ENCODE data around the gene SOX10.
A peak's percentile ranks its signal among the peaks of the same experiment; 100 is the strongest.
"Not testable (repeated sequence)": the region's sequence is repeated elsewhere in the genome, so short reads cannot be mapped to it uniquely, and the experiment has no call there.

The SOX10 gene

DNA sequence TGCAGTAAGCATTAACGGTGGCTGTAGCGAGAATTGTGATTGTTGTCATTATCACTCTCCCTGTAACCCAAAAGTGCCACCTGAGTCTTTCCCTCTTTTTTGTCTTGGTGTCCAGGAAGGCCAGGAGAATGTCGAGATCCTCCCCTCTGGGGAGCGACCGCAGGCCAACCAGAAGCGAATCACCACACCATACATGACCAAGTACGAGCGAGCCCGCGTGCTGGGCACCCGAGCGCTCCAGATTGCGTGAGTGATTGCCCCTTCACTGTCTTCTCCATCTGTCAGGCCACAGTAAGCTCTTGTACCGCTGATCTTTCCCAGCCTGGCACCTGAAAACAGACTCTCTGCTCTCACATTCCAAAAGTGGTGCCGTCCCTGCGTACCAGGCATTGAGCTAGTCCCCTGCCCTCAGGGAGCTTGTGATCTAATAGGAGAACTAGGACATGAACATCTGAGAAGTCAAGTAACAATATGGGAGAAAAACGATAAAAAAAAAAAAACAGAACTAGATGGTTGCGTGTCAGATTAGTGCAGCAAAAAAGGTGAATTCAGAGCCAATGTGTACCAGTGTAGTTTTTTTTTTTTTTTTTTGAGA is 25.0 kb downstream of the SOX10 start:
- DNase-seq: no peak

DNA sequence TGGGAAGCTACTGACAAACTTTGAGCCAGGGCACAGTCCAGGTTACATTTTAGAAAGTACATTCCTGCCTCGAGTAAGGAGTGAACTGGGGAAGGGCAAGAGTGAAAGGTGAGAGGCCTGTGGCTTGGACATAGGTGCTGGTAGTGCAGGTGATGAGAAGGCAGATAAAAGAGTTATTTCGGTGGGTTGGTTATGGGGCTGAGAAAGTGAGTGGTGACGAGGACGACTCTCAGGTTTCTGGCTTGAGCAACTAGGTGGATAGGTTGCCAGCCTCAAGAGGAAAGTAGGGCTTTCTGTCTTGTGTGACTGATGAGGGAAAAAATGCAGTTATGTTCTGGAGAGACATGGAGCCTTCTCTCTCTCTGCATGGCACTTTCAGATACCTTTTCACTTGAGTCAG is 27.1 kb downstream of the SOX10 start:
- DNase-seq: no peak

DNA sequence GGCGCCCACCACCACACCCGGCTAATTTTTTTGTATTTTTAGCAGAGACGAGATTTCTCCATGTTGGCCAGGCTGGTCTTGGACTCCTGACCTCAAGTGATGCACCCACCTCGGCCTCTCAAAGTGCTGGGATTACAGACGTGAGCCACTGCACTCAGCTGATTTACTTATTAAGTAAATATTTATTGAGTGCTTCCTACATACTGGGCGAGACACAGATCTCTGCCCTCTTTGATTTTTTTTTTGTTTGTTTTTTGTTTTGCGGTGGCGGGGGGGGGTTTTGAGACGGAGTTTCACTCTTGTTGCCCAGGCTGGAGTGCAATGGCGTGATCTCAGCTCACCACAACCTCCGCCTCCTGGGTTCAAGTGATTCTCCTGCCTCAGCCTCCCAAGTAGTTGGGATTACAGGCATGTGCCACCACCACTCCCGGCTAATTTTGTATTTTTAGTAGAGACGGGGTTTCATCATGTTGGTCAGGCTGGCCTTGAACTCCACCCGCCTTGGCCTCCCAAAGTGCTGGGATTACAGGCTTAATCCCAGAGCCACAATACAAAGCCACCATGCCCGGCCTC is 28.4 kb downstream of the SOX10 start:
- DNase-seq: not testable (repeated sequence)

DNA sequence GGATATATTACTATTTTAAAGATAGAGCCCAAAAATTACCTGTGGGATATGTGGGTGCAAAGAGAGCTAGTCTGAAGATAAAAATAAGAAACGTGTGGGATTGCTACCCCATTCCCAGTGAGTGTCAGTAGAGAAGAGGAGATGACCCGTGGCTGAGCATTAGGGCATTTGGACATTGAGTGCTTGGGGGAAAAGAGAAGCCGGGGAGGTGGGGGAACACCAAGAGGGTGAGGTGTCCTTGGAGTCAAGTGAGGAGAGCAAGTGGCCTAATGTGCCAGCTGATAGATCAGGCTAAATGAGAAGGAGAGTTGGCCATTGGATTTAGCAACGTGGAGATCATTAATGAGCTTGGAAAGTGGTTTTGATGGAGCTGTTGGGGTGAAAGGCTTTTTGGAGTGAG is 29.7 kb downstream of the SOX10 start:
- no peak for DNase-seq

DNA sequence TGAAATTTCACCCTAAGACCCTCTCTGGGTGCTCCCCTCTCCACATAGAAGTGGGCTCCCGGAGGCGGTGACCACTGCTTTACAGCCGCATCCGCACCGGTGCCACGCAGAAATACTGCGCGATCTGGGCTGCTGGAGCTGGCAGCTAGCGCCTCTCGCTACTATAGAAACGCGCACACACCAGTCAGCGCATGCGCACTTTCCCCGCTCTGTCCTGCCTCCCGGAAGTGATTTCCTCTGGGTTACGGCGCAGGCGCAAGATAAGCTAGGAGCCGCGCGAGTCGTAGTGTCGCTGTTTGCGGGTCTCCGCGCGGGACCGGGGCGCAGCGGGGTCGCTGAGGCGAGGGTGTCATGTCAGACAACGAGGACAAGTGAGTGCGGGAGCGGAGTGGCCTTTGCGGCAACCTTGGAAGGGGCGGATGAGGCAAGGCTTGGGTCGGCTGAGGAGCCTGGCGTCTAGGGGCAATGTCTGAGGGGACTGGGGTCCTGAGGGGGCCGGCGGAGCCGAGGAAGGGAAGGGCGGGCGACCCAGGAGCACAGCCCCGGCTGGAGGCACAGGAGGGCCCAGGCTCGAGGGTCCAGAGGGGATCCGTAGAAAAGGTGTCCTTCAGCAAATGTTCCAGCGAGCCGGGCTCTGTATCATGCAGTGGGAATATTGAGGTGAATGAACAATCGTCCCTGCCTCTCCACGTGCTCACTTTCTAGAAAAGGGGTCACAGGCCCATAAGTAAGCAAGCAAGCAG is 30.7 kb downstream of the SOX10 start, which contains the start of the genes C22orf23 and POLR2F:
TSS of gene C22orf23 (minus strand) at position 165 of the 743 bp plus-strand sequence. CDS start 452 bp downstream, outside the sequence.
TSS of gene POLR2F (plus strand) at position 263 of the 743 bp plus-strand sequence. CDS start at position 352, 89 bp downstream.
- peak; percentile 92 for DNase-seq

DNA sequence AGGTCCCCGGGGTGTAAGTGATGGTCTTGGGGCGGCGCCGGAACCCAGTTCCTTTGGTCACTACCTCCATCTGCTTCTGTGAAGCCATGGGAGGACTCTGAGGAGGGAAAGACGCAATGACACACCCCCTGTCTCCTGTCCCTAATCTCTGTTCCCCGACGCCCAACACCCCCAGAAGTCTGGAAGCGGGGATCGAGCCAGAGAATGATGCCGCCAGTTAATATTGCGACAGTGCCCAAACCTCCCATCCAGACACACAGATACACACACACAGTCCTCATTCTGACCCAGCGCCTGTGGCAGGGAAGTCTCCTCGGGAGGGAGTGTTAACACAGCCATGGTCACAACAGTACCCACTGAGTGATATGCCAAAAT is 31.3 kb downstream of the SOX10 start:
- DNase-seq: no peak

DNA sequence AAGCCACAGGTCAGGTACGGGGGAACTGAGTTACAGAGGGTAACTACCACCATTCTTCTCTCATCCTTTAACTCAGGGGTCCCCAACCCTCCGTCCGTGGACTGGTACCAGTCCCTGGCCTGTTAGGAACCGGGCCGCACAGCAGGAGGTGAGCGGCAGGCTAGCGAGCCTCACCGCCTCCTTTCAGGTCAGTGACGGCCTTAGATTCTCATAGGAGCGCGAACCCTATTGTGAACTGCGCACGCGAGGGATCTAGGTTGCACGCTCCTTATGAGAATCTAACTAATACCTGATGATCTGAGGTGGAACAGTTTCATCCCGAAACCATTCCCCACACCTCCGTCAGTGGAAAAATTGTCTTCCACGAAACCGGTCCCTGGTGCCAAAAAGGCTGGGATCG is 31.7 kb downstream of the SOX10 start:
- not testable (repeated sequence) for DNase-seq

DNA sequence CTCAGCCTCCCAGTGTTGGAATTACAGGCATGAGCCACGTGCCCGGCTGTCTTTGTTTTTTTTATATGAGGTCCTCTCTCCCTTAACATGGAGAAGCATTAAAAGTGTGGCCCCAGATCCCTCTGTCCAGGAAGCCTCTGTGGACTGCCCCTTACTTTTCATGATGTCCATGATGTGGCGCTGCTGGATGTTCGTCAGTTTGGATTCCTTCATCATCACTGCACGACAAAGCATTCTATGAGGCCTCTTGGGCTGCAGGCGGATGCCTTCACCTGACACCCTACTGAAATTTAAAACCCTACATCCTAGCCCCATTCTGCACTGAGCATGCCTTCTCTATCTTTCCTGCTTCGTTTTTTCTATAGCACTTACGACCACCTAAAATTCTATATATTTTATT is 33.0 kb downstream of the SOX10 start:
- DNase-seq: no peak

DNA sequence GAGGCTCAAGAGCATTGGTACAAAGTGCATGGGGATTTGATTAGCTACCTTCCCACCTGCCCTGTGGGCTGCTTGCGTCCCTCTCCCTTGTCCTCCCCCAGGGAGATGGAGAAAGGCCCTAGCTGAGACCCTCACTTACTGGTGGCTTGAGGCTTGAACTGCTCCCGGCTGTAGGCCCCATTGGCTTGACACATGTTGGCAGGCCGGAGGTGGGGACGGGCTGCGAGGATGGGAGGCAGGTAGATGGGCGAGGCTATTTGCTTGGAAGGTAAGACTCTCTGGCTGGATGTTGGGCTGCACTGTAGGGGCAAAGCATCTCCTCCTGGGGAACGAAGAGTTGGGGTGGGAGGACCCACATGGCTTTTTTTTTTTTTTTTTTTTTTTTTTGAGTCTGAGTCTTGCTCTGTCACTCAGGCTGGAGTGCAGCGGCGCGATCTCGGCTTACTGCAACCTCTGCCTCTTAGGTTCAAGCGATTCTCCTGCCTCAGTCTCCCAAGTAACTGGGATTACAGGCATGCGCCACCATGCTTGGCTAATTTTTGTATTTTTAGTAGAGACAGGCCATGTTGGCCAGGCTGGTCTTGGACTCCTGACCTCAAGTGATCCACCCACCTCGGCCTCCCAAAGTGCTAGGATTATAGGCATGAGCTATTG is 37.1 kb downstream of the SOX10 start:
- not testable (repeated sequence) for DNase-seq

DNA sequence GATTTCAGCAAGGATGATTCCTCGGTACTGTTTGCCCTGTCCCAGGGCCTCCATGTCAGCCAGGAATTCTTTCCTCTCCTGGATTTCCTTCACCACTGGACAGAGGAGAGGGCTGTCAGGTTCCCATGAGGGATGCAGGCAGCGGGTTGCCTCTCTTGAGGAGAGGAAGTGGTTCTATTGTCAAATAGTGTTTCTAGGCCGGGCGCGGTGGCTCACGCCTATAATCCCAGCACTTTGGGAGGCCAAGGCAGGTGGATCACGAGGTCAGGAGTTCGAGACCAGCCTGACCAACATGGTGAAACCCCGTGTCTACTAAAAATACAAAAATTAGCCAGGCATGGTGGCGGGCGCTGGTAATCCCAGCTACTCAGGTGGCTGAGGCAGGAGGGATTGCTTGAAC is 39.9 kb downstream of the SOX10 start:
- DNase-seq: not testable (repeated sequence)

DNA sequence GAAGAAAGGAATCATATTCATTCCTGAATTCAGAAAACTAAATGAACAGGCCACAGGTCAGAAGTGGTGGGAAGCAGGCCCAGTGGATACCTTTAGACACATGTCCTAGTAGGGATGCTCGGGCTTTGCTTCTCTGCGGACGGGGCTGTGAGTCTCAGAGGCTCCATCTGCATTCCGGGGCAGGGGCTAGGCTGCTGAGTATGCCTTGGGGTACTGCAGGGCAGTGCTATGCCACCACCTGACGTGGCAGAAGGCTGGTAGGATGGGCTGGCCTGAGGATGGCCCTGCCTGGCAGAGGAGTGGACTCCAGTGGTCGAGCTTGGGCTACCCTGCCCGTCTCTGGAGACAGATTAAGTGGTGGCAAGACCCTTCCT is 40.5 kb downstream of the SOX10 start:
- no peak for DNase-seq

DNA sequence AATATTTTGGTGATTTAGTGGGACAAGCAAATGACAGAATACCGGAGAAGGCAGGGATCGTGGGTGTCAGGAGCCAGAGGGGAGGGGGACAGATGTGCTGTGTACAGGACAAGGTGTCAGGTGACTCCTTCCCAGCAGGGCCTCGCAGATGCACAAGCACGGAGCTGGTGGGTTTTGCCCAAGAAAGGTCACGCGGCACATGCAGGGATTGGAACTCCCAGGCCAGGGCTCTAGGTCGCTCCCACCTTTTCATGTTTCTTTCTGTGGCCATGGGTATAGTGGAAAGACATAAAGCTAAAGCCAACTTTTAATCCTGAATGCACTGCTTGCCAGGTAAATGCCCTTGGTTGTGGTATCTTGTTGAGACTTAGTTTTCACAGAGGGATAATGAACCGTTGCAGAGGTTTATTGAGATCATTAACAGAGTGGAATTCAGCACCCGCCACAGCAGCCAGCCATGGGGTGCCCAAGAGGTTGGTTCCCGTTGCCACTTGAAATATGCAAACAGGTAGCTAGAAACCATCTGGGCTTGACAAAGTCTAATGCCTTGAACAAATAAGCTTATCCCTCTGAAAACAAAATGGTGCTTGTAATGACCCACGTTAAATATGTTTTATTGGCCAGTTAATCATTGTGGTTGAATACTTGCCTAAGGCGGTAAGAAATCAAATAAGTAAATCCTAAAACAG is 41.1 kb downstream of the SOX10 start:
- DNase-seq: no peak

DNA sequence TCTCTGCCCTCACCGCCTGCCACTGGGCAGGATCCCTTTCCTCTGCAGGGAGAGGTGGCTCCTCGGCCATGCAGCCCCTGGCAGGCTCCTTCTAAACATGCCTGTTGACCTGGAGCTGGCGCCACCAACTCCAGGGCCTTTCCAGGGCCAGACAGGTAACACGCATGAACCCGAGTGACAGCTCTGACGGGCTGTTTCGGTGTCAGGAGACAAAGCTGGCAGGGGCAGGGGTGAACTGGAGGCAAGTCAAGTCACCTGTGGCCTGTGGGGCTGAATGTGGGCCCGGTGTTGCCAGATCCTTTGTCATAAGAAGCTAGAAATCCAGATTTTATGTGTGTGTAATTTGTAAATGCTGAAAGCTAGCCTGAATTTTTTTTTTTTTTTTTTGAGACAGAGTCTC is 42.2 kb downstream of the SOX10 start:
- no peak for DNase-seq

DNA sequence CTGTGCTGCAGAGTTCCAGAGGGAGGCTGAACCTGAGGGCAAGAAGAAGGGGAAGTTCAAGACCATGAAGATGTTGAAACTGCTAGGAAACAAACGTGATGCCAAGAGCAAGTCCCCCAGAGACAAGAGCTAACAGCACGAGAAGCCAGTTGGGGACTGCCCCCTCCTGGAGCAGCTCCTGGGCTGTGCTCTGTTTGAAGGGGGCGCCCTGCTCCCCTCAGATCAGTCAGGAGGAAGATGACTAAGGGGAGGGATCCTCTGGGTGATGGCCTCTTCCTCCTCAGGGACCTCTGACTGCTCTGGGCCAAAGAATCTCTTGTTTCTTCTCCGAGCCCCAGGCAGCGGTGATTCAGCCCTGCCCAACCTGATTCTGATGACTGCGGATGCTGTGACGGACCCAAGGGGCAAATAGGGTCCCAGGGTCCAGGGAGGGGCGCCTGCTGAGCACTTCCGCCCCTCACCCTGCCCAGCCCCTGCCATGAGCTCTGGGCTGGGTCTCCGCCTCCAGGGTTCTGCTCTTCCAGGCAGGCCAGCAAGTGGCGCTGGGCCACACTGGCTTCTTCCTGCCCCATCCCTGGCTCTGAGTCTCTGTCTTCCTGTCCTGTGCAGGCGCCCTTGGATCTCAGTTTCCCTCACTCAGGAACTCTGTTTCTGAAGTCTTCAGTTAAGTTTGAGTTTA is 43.5 kb downstream of the SOX10 start:
- DNase-seq: no peak

DNA sequence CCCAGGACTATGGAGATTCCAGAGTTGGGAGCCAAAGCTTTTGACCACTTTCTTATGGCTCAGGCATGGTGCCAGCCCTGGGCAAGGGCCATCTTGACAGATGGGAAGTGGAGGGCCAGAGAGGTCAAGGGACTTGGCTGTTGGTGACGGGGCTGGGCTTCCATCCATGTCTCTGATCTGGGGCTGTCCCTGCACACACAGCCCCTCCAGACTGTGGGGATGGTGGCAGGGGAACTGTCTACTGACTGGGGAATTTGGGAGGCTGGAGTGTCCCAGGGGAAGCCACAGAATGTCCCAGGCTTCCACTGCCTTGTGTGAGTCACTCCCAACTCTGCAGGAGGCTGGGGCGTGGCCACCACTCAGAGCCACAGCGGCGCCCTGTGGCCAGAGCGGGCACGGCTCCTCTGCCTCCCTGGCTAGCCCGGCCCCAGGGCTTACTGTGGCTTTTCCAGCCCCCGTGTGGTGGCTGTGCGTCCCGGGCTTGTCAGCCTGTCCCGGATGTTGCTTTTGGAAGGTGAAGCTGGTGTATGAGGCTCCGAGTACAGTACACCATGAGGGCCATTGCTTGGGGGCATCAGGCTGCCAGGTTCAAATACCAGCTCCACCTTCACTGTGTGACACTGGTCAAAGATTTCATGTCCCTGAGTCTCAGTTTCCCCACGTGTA is 50.5 kb downstream of the SOX10 start:
- peak; percentile 68 for DNase-seq

DNA sequence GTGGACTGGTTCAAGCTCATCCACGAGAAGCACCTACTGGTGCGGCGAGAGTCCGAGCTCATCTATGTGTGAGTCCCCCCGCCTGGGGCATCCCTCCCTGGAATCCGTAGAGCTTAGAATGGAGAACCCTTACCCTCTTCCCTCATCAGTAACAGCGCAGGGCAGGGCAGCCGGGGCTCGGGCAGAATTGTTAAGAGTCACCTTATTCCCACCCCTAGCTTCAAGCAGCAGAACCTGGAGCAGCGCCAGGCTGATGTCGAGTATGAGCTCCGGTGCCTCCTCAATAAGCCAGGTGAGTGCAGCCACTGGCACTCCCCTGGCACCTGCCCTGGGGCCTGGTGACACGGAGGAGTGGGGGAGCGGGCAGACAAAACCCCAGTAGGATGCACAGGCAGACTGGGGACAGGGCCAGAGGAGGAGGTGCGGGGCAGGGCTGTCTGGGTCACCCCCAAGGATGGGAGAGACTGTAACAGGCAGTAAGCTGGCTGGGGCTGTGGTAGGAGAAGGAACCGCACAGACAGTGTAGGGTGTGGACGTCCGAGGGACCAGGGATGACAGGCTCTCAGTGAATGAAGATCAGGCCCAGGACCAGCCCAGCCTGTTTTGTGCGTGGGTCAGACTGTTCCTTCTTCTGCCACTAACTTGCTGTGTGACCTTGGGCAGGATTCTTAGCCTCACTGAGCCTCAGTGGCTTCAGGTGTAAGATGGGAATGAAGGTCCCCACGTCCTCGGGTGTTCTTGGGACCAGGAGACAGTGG is 51.4 kb downstream of the SOX10 start:
- no peak for DNase-seq

DNA sequence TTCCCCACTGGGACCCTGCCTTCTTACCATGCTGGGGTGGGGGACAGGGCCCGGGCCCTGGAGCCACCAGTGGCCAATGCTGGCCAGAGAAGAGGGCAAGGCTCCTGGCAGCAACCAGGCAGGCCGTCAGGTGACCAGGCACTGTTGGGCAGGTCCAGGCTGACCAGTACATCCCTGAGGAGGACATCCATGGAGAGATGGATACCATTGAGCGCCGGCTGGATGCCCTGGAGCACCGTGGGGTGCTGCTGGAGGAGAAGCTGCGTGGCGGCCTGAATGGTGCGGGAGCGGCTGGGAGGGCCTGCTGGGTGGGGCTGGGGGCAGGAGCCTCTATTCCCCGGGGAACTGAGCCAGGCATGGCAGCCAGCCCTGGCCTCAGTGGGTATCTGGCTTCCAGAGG is 52.0 kb downstream of the SOX10 start:
- DNase-seq: no peak

DNA sequence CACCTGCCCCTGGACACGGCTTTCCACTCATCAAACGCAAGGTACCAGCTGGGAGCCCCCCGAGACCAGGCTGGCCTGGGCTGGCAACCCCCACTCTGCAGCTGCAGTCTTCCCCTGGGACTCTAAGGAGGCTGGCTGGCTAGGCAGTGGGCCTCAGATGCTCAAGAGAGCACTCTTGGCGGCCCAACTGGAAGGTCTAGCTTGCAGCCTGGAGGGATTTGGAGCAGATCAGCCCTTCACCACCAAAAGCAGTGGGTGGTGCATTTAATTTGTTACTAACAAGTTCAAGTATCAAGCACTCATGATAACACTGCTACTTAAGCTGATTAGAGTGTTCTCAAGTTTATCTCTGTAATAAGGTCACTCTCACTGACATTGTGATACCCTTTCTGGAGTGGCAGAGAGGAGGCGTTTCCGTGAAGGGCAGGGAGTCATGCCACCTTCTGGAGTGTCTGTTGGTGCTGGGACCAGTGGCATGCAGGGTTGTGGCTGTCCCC is 52.4 kb downstream of the SOX10 start:
- no peak for DNase-seq

DNA sequence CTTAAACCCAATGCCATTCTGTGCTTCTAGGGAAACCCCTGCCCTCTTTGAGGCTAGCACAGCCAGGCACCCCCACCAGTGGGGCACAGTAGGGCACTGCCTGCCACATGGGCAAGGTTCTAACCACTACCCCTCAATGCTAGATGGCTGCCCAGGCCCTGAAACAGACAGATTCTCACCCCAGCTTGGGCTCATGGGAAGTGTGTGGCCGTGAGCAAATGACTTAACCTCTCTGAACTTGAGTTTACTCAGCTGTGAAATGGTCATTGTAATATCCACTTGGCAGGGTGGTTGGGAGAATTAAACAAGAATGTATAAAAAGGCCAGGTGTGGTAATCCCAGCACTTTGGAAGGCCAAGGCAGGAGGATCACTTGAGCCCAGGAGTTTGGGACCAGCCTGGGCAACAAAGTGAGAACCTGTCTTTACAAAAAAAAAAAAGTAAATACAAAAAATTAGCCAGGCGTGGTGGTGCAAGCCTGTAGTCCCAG is 53.4 kb downstream of the SOX10 start:
- no peak for DNase-seq

DNA sequence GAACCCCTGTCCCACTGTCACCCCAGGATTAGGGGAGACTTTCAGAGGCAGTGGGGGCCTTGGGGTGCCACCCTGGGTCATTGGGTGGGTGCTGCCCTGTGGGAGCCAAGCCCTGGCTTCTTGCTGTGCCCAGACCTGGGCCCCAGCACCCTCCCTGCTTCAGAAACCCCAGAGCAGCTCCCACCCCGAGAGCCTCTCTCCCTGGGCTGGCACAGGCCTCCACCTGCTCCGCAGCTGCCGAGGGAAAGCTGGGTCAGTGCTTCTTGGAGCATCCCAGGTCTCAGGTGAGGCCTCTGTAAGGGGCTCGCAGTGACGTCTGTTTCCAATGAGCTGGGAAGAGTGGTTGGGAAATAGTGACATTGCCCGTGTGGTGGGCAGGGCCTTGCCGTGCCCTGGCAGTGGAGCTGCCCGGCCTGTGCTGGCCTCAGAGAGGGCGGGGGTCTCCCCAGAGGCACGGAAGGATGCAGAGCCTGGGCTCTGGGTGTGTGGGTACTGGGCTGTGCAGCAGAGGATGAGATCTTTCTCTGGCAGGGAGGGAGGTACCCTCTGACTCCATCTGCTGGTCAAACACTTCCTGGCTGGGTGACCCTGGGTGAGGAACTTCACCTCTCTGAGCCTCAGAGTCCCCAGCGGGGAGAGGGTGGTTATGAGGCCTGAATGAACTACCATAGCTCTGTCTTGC is 53.9 kb downstream of the SOX10 start:
- DNase-seq: no peak

Data from NCI-H1694 (cell line).